BJ (cell line): ENCODE data around the gene TEX48. TPM values are rescaled to one million over a fixed set of nuclear protein-coding genes. Genes with fewer than 3 reads are reported as not detected.

Source experiments
- CTCF ChIA-PET: fragments of 350-600 bp; formaldehyde crosslinking; extraction: SDS; loops from one replicate; lab custom pipeline; 2021; ENCODE audit warnings: antibody characterized with exemption, inconsistent platforms; lab: Yijun Ruan, JAX
- POLR2A ChIA-PET: fragments of 300-600 bp; sonication (Branson Sonifier 250); formaldehyde crosslinking; extraction: SDS; loops from one replicate; lab custom pipeline; 2021; ENCODE audit warnings: antibody characterized with exemption; lab: Charles Lee
- DNase-seq: peaks from one replicate; pipeline ENCODE4 v3.0.0-alpha.2; 2011; ENCODE audit warnings: low read depth
- H3K27me3 ChIP-seq: 2 replicates; pipeline ENCODE4 v1.6.0; 2011; ENCODE audit warnings: low read length; ENCODE audit not compliant: control insufficient read depth, insufficient read depth
- H3K36me3 ChIP-seq: 2 replicates; pipeline ENCODE4 v1.5.1; 2011; ENCODE audit warnings: low read length; ENCODE audit not compliant: control insufficient read depth, insufficient read depth
- H3K4me3 ChIP-seq: 2 replicates; pipeline ENCODE4 v1.5.1; 2011; ENCODE audit warnings: low read depth, mild to moderate bottlenecking, control low read depth, low read length
- CTCF ChIP-seq: IDR thresholded peaks from 2 replicates; pipeline ENCODE4 v1.5.1; 2011; ENCODE audit warnings: low read depth, mild to moderate bottlenecking, control low read depth, inconsistent platforms, low read length, moderate library complexity; ENCODE audit not compliant: insufficient read depth
- polyA plus RNA-seq: library from polyadenylated mRNA; depleted of rRNA; stranded (reverse); fragments of >200 nt; gene quantifications from 2 replicates; pipeline ENCODE4 v1.2.3, GENCODE V29; 2011

TEX48 gene
- polyA plus RNA-seq, 1 experiment: not detected

- Histone ChIP-seq H3K4me3 (no peak overlapping the region), H3K36me3 (no peaks in the 10 kb centered on the region), H3K27me3 (peaks cover 11% of the 10 kb centered on the region)
- TF ChIP-seq CTCF: no peak
- ChIA-PET CTCF (interaction anchor here (1.5 kb wide), 1 partner anchor 194 kb away, joined by 3 read pairs; no protein-coding TSS in a partner anchor), POLR2A (no interaction called here)
- no peak for DNase-seq
These were observed 37.3 kb upstream of the TEX48 start for GRCh38 chr9:114719290-114719689.

GRCh38 chr9:114718801-114719221, 36.8 kb upstream of the TEX48 start:
- Histone ChIP-seq H3K27me3 (peaks cover 11% of the 10 kb centered on the region), H3K4me3 (no peak overlapping the region), H3K36me3 (no peaks in the 10 kb centered on the region)
- POLR2A ChIA-PET: no interaction called here
- no peak for TF ChIP-seq CTCF
- CTCF ChIA-PET: interaction anchor here (1.5 kb wide), 1 partner anchor 194 kb away, joined by 3 read pairs; no protein-coding TSS in a partner anchor
- no peak for DNase-seq

GRCh38 chr9:114717908-114718486, 36.0 kb upstream of the TEX48 start:
- POLR2A ChIA-PET: no interaction called here
- CTCF ChIA-PET: interaction anchor here (0.6 to 1.5 kb wide), 3 partner anchors 51 to 285 kb away, joined by 3 read pairs; no protein-coding TSS in a partner anchor
- H3K36me3 ChIP-seq: no peaks in the 10 kb centered on the region
- no peak overlapping the region for H3K4me3 ChIP-seq
- TF ChIP-seq CTCF: no peak
- H3K27me3 ChIP-seq: peaks cover 11% of the 10 kb centered on the region
- no peak for DNase-seq

GRCh38 chr9:114709636-114710035, 27.6 kb upstream of the TEX48 start:
- CTCF ChIA-PET: interaction anchor here (1.3 kb wide), 2 partner anchors 9 to 305 kb away, joined by 3 to 4 read pairs; no protein-coding TSS in a partner anchor
- H3K36me3 ChIP-seq: no peaks in the 10 kb centered on the region
- H3K4me3 ChIP-seq: no peak overlapping the region
- H3K27me3 ChIP-seq: peaks cover 8% of the 10 kb centered on the region
- no peak for DNase-seq
- POLR2A ChIA-PET: no interaction called here
- TF ChIP-seq CTCF: no peak

GRCh38 chr9:114706711-114707110, 24.7 kb upstream of the TEX48 start:
- ChIA-PET CTCF (interaction anchor here (1.0 to 1.9 kb wide), 3 partner anchors 14 to 202 kb away, joined by 3 to 8 read pairs (median 3); partner anchors contain the start of gene TEX48), POLR2A (no interaction called here)
- DNase-seq: no peak
- no peaks in the 10 kb centered on the region for H3K36me3 ChIP-seq
- no peak overlapping the region for H3K4me3 ChIP-seq
- H3K27me3 ChIP-seq: peaks cover 8% of the 10 kb centered on the region
- no peak for TF ChIP-seq CTCF
